HG03095 (cell line): Measurements from ENCODE around the gene SLC15A1.

Source experiments
- ATAC-seq: cut with Tn5 transposase; IDR thresholded peaks from one replicate; pipeline ENCODE4 v1.9.1; 2021; ENCODE audit warnings: moderate library complexity; ENCODE audit not compliant: unreplicated experiment

SLC15A1 gene, protein sequence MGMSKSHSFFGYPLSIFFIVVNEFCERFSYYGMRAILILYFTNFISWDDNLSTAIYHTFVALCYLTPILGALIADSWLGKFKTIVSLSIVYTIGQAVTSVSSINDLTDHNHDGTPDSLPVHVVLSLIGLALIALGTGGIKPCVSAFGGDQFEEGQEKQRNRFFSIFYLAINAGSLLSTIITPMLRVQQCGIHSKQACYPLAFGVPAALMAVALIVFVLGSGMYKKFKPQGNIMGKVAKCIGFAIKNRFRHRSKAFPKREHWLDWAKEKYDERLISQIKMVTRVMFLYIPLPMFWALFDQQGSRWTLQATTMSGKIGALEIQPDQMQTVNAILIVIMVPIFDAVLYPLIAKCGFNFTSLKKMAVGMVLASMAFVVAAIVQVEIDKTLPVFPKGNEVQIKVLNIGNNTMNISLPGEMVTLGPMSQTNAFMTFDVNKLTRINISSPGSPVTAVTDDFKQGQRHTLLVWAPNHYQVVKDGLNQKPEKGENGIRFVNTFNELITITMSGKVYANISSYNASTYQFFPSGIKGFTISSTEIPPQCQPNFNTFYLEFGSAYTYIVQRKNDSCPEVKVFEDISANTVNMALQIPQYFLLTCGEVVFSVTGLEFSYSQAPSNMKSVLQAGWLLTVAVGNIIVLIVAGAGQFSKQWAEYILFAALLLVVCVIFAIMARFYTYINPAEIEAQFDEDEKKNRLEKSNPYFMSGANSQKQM

DNA sequence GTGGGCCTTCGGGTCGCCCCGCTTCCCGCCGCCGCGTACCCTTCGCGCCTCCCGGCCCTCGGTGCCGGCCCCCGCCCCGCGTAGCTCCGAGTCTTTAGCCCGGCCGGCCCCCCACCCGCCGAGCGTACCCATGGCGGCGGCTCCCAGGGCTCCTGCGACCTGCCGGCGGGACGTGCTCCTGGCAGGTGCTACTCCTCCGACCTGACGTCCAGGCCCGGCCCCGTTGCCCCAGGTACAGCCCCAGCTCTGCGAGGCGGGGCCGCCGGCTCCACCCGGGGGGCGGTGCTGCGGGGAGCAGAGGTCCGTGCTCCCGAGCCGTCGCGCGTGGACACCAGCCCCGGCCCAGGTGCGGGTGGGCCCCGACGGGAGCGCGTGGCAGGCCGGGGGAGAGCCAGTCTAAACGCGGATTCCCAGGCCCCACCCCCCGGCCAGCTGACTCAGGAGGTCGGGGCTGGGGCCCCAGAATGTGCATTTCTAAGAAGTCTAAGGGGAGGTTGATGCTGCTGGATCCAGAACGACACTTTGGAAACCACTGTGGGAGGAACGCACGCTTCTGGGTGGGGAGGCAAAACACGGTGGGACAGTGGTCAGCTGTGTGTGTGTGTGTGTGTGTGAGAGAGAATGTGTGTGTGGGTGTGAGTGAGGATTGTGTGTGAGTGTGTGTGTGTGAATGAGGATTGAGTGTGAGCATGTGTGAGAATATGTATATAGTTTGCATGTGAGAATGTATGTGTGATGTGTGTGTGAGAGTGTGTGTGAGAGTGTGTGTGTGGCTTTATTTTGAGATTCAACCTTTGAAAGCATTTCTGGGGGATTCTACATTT, at the start of gene SLC15A1:
Gene SLC15A1 (minus strand): TSS at position 206 of the 824 bp plus-strand sequence. CDS start 74 bp downstream, at position 132.
- no peak for ATAC-seq

DNA sequence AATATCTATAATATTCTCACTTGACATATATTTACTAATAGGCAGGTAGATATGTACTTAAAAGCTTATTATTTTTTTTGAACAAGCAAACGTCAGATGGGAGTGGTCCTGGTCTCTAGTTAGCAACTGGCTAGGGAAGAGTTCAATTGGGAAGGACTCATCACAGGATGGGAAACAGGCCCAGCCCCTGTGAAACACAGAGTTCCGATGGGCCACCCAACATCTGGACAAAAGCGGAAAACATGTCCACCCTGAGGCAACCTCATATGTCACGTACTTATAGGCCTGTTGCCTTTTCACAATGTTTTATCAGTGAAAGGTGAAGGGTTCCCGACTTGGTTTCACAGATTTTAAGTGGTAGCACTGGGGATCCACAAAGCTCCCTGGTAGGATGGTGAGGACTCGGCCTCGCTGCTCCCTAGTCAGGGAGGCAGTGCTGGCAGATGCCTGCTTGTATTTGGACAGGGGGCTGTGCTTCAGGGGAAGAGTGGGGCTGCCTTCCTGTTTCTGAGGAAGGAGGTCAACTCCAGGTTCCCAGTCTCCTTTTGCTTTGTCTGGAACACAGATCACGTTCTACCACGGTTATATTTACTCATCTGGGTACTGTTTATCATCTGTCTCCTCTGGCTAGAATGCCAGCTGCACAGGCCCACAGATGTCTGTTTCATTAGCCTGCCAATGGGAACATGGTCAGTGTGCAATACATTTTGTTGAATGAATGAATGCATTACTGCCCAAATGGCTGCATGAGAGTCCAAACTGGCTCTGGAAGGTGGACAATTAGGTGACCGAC, 49.4 kb upstream of the SLC15A1 start:
- no peak for ATAC-seq

DNA sequence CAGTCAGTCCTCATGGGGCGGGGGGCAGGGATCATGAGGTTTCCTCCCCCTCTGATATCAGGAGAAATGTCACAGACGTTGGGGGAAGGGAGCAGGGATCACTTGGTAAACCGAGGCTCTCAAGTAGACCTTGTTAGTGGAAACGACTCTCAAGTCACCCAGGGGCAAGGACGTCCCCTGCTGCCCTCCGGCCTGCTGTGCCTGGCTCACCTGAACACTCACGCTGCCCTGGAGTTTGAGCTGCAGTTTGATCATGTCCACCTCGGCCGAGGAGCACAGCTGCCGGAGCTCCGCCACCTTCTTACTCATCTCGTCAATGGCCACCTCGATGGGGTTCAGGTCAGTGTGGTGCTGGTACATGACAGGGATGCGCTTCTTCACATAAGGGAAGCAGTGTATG, 47.6 kb upstream of the SLC15A1 start:
- no peak for ATAC-seq

DNA sequence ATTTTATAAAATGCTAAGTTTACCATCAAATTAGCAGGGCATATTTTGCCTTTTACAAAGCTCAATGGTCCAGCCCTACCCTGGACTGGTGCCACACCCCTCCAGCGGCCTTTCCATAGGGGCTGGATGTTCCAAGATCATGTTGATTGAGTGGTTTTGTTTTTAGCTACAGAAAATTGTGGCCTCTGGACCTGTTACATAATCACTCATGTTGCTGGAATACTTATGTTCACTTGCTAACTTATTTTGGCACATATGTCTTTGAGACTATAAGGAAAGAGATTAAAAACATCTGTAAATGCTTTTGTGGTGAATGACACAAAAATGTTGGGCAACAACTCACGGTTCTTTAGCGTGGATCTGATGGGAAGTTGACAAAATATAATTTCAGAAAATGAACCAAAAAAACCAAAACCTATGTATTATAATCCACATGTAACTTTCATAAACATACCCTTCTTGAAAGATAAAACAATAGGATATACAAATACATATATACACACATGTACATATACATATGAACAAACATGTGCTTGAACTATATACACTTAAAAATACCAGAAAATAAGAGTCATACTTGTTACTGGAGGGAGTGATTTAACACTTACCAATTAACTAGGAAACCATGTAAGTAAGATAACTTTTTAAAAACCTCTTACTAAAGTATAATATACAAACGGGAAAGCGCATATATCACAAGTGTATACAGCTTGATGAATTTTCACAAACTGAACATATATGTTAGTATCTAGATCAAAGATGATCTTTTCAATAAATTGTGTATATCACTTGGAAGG, 46.6 kb upstream of the SLC15A1 start:
- no peak for ATAC-seq

DNA sequence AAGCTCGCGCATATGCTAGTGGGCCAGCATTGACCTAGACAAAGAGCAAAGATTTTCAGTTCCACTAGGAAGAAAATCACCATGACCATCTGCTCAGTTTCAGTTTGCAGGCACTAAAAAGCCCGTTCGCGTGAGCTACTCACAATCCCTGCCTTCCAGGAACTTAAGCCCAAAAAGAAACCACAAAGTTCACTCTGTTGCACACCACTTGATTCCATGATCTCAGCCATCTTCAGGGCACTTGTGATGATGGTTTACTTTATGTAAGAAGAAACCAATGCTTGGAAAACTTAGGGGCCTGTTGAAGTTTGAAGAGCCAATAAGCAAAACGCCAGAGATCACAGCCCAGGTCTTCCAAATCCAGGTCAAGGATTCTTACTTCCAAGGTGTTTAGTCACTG, 45.0 kb upstream of the SLC15A1 start:
- ATAC-seq: no peak

DNA sequence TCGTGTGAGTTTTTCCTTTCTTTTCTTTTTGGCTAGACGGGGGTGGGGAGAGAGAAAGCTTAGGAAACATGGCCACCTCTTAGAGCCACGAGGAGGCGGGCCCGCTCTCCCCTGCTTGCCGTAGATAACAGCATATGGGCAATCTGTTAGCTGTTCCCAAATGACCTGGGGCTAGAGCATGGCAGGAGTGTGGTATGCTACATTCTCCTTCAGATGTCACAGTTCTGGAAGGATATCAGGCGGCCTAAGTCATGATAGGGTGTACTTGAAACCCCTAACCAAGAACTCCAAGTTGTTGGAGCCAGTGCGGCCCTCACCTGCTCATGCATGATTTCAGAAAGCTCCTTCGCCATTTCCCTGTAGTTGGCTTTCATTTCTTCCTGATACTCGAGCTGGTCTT, 44.3 kb upstream of the SLC15A1 start:
- ATAC-seq: no peak

DNA sequence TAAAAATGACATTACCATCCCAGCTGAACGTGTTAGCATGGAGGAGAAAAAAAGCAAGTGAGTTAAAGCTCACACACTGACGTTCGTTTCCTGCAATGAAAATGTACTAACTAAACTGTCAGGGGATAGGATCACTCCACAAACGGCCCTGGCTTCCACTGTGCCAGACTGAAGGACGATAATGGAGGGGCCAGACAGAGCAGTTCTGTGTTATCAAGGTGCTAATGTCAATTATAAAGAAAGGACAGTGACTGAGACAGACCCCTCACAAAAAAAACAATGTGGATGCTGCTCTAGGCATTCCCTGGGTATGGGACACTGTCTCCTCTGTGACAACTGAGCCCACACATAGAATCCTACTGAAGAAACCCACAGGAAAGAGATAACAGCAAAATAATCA, 43.7 kb upstream of the SLC15A1 start:
- no peak for ATAC-seq

DNA sequence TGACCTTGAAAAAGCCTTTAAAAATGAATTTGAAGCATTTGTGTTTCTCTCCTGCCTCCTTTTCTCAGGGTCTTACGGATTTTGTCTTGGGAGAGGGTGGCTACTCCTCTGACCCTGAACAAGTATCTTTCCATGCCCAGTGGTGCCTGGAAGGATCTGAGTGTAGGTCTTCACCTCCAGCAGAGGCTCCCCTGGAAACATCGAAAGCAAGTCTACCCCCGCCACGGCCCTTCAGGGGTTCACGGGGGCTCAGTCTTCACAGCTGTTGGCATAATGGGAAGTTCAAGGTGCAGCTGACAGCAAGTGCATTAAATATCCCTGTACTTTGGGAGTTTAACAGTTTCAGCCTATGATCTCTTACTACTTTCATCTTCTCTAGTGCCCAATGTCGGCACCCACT, 42.7 kb upstream of the SLC15A1 start:
- no peak for ATAC-seq

DNA sequence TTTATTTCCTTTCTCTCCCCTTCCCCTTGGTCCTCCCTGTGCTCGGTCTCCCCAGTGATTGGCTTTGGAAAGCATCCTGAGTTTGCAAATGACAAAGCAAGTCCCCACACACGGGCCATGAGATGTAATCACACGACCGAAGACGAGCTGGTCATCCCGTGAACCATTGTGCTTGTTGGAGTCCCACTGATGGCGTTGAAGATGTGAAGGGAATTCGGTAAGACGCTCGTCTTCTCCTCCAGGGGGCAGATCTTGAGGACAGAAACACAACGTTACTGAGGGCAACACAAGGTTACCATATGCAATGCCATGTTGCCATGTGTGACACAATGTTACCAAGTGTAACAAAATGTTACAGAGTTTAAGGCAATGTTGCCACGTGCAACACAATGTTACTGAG, 42.0 kb upstream of the SLC15A1 start:
- ATAC-seq: no peak

DNA sequence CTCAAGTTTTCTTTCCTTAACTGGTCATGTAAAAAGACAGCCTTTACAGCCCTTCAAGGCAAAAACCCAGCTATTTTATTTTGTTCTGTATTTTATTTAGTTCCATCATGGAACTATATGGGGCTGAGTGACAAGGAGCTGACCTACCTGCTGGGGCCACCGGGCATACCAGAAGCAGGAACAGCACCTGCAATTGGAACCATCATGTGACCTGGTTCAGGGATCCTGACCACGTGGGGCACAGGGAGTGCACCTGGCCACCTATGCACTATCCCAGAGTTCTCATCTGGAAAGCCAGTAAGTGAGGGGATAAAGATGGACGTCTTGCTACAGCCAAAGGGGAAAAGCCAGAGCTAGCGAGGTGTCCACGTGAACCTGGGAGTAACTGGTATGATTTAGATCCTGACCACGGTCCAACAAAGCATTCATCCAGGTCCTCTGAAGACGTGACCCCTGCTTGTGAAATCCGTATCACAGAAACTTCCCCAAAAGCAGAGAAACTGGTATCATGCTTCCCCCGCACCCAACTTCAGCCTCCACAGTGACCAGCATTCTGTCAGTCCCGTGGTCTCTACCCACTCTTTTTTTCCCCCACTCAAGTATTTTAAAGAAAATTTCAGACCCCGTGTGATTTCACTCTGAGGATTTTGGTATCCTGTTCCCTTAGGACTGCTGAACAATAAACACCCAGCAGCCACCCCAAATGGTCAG, 40.5 kb upstream of the SLC15A1 start:
- no peak for ATAC-seq

DNA sequence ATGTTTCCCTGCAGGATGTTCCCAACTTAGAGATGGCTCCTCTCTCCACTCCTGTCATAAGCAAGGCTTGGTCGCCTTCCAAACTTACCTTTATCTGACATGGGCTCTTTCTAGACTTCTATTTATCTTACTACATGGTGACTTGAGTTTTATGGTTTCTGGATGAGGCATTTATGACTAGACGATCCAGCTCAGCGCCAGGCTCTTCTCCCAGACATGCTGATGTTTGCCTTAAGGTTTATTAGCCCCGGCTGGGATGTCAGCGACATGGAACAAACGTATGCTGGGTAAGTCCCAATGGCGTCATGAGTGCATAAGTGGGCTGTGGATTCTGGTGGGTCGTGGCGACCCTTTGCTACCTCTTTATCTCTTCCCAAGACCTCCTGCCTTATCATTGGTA, 39.8 kb upstream of the SLC15A1 start:
- no peak for ATAC-seq

DNA sequence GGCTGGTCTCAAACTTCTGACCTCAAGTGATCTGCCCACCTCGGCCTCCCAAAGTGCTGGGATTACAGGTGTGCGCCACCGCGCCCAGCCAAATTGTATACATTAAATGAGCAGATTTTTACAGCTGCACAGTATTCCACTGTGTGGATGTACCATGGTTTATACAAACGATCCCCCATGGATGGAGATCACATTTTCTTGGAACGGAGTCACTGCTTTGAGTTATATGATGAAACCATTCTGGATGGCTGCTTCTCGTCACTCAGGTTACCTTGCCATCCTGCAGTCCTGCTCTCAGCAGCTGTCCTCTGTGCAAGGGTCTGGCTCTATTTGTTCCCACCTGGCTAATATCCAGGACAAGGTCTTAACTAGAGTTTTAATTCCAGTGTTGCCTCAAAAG, 39.1 kb upstream of the SLC15A1 start:
- no peak for ATAC-seq

DNA sequence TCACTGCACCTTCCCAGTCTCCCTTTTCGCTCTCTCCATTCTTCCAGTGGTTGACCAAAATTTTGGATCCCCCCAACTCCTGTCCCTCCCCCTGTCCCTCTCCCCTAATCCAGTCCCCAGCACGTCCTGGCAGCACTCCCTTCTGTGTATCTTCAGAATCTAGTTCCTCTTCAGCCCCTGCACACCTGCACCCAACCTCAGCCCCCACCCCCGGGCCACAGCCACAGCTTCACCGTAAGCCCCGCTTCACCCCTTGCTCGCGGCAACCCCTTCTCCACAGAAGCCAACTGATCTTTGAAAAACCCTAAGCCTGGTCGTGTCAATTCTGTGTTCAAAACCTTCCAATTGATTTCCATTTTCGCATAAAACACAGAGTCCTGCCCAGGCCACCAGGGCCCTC, 35.5 kb upstream of the SLC15A1 start:
- ATAC-seq: no peak

DNA sequence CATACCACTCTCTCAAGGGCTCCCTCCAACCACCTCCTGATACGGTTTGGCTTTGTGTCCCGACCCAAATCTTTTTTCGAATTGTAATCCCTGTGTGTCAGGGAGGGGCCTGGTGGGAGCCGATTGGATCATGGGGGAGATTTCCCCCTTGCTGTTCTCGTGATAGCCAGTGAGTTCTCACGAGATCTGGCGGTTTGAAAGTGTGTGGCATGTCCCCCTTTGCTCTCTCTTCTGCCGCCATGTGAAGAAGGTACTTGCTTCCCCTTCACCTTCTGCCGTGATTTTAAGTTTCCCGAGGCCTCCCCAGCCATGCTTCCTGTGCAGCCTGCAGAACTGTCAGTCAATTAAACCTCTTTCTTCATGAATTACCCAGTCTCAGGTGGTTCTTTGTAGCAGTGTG, 34.7 kb upstream of the SLC15A1 start:
- no peak for ATAC-seq

DNA sequence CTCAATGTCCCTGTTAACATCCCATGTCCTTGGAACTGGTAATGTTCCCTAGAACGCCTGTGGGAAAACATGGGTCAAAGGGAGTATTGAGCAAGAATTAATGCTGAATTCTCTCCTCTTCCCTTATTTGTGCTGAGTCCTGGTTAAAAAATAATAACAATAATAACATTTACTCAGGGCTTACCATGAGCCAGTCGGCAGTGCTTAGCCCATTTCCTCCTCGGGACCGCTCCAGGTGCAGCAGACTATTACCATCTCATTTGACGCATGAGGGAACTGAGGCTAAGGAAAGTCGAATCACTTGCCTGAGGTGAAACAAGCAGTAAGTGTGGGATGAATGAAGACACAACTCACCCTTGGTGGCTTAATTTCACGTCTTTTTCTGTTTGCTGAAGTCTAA, 33.6 kb upstream of the SLC15A1 start:
- no peak for ATAC-seq

DNA sequence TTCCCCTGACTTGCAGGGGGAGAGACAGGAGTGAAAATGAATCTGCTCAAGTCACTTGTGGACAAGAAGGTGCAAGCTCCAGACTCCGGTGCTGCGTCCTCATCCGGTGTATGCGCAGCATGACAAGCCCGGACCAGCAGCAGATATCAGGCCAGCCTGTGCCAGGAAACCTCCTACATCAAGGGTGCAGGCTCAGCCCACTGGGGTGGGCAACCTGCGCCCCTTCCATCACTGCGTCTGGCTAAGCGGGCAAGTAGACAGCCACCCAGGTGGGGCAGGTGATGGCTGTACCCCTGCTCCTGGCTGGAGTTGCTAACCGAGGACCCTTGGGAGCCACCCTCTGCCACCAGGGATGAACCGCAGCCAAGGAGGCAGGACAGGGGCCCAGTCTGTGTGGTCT, 32.9 kb upstream of the SLC15A1 start:
- no peak for ATAC-seq

DNA sequence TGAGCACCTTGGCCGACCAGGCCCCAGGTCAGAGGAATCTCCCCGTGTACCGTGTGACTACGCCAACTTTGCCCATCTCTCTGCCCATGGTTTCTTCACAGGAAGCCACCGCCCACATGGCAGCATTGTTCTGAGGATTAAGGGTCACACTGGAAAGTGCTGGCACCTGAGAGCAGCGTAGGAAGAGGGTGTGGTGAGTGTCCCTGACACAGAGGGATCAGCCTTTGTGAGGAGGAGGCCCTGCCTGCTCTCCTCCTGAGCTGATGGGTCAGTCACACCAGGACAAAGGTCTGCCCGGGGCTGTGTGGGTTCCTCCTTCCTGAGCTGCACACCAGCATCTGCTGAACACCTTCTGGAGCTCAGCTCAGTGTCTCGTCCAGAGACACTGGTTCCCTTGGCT, 32.2 kb upstream of the SLC15A1 start:
- ATAC-seq: no peak

DNA sequence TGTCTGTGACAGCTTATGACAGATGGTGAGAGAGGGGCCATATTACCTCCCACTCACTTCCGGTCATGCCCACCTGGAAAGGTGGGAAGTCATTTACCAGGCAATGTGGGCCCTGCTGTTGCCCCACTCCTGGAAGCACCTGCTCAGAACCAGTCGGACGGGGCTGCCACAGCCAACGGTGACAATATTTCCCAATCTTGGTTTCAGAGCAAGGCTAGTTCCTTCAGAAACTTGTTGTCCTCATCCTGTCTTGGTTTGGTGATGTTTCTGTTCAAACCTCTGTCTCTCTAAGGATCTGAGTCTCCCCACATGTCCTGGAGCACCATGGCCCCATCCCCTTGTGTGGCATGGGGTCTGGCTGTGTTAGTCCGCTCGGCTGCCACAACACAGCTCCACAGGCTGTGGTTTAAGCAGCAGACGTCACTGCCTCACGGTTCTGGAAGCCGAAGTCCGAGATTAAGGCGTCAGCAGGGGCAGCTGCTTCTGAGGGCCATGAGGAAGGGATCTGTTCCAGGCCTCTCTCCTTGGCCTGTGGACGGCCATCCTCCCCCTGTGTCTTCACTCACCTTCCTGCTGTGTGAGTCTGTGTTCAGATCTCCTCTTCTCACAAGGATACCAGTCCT, 31.5 kb upstream of the SLC15A1 start:
- no peak for ATAC-seq

DNA sequence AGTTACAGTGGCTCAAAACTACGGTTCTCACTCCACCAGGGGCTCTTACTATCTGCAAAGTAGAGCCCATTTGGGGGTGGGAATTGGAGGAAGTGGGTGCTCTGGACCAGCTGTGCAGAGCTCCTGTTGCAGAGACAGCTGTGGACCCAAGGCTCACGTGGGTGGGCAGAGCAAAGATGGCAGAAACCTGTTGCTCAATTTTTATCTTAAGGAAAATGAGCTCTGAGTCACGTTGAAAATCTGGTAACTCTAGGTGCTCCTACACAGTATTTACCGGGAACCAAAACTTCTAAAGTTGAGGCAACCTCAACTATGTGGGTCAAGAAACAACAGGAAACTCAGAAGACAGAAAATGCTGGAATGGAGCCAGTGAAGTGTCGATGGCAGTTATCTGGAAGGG, 30.2 kb upstream of the SLC15A1 start:
- no peak for ATAC-seq
